HL-60/S4 (cell line): Measurements from ENCODE around the gene KTN1.

Experiments used
- in situ Hi-C: fragments of 300-500 bp; cut with MboI; formaldehyde crosslinking; loops from 2 replicates; pipeline ENCODE4 v1.14.3; 2022; ENCODE audit warnings: low sequenced_read_pairs

Gene KTN1

GRCh38 chr14:55609681-55610080, 29.7 kb downstream of the KTN1 start:
- in situ Hi-C loops = no loop called here

- in situ Hi-C loops = no loop called here
Measured at GRCh38 chr14:55610713-55611370, 30.8 kb downstream of the KTN1 start.

GRCh38 chr14:55611859-55612258, 31.9 kb downstream of the KTN1 start:
- in situ Hi-C loops = no loop called here

GRCh38 chr14:55614304-55614703, 34.3 kb downstream of the KTN1 start:
- in situ Hi-C loops = no loop called here

- in situ Hi-C loops = no loop called here
Measured at GRCh38 chr14:55620277-55620676, 40.3 kb downstream of the KTN1 start.

GRCh38 chr14:55620981-55621380, 41.0 kb downstream of the KTN1 start:
- in situ Hi-C loops = no loop called here

- in situ Hi-C loops = no loop called here
Measured at GRCh38 chr14:55621391-55621790, 41.4 kb downstream of the KTN1 start.

- in situ Hi-C loops = no loop called here
Measured at GRCh38 chr14:55624913-55625312, 44.9 kb downstream of the KTN1 start.

- in situ Hi-C loops = no loop called here
Measured at GRCh38 chr14:55625481-55625880, 45.5 kb downstream of the KTN1 start.

GRCh38 chr14:55626131-55626530, 46.1 kb downstream of the KTN1 start:
- in situ Hi-C loops = no loop called here

GRCh38 chr14:55628426-55628825, 48.4 kb downstream of the KTN1 start:
- in situ Hi-C loops = no loop called here

- in situ Hi-C loops = no loop called here
Measured at GRCh38 chr14:55638665-55639064, 58.7 kb downstream of the KTN1 start.

- in situ Hi-C loops = no loop called here
Measured at GRCh38 chr14:55641290-55641689, 61.3 kb downstream of the KTN1 start.

- in situ Hi-C loops = no loop called here
Measured at GRCh38 chr14:55641954-55642353, 61.9 kb downstream of the KTN1 start.

- in situ Hi-C loops = no loop called here
Measured at GRCh38 chr14:55645145-55645544, 65.1 kb downstream of the KTN1 start.

GRCh38 chr14:55645845-55646832, 66.1 kb downstream of the KTN1 start:
- in situ Hi-C loops = no loop called here

GRCh38 chr14:55650992-55651391, 71.0 kb downstream of the KTN1 start:
- in situ Hi-C loops = no loop called here

GRCh38 chr14:55654243-55654642, 74.2 kb downstream of the KTN1 start:
- in situ Hi-C loops = no loop called here

- in situ Hi-C loops = no loop called here
Measured at GRCh38 chr14:55661029-55661428, 81.0 kb downstream of the KTN1 start.

- in situ Hi-C loops = no loop called here
Measured at GRCh38 chr14:55662752-55663151, 82.7 kb downstream of the KTN1 start.

GRCh38 chr14:55665067-55665675, 85.2 kb downstream of the KTN1 start:
- in situ Hi-C loops = no loop called here

- in situ Hi-C loops = no loop called here
Measured at GRCh38 chr14:55667801-55668200, 87.8 kb downstream of the KTN1 start.
